ENCODE measurements around the gene RAD51D. TPM values are rescaled to one million over a fixed set of nuclear protein-coding genes. Genes with fewer than 3 reads are reported as not detected.

Gene RAD51D
- polyA plus RNA-seq, 2 of the 4 experiments (the other 2 are of a cell fraction), result 18.4 to 23.8 TPM

GRCh38 chr17:35056013-35056412 is 63.6 kb downstream of the RAD51D start:
- no peak for FAIRE-seq

DNA sequence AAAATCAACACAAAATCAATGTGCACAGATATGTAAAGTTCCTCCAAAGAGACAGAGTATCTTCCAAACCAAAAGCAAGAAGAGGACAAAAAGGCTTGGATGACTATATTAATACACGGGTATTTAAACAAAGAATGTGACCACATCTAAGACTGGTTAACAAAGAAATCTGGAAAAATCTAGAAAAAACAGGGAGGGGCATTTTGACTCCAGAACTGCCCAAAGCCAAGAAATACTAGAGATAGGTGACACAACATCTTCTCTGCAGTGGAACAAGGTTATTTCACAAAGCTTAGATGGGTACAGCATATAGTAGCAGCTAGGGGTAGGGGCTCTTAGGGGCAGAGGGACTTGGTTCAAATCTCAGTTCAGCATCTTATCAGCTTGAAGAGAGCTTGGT is 66.5 kb downstream of the RAD51D start:
- POLR2A ChIA-PET, result interaction anchor here (1.2 kb wide), 1 partner anchor 11 kb away, joined by 3 read pairs; the partner anchor contains the start of gene RFFL
- Histone ChIP-seq H3K4me2 (no peak overlapping the region; the same call in 2 of the 3 replicates), H3K27ac (no peak overlapping the region), H3K4me3 (no peak overlapping the region), H3K9me3 (no peaks in the 10 kb centered on the region), H3K4me1 (peaks cover 40% of the 10 kb centered on the region)
- ATAC-seq (no peak), FAIRE-seq (no peak), DNase-seq (ENCODE audit: low read depth in 1 of 2, low spot score in 1 of 2) (no peak)
- TF ChIP-seq, protein P1, sequence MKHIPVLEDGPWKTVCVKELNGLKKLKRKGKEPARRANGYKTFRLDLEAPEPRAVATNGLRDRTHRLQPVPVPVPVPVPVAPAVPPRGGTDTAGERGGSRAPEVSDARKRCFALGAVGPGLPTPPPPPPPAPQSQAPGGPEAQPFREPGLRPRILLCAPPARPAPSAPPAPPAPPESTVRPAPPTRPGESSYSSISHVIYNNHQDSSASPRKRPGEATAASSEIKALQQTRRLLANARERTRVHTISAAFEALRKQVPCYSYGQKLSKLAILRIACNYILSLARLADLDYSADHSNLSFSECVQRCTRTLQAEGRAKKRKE (CRISPR knock-in tag; IDR thresholded peaks at IDR 0.05; ENCODE audit: low read depth), result no peak
- CTCF ChIA-PET, result interaction anchor here (1.3 to 3.3 kb wide), 7 partner anchors 8 to 67 kb away, joined by 3 to 11 read pairs (median 4); partner anchors contain the start of genes RAD51D and RFFL
- WGBS (ENCODE audit: missing lambda C conversion rate), result 62% methylated on average over 1 of the region's 1 CpG

More at GRCh38 chr17:35056013-35056412, 63.6 kb downstream of the RAD51D start:
- peaks cover 29% of the 10 kb centered on the region for H3K4me1 ChIP-seq
- H3K4me2 ChIP-seq, result no peak overlapping the region
- POLR2A ChIA-PET, result no interaction called here
- peak in 1 of 2 experiments; percentile 24; a peak in 2 of 6 replicates for ATAC-seq
- H3K9me3 ChIP-seq, result no peaks in the 10 kb centered on the region
- no peak for DNase-seq (ENCODE audit: low read depth in 1 of 2, low spot score in 1 of 2)
- no peak overlapping the region for H3K27ac ChIP-seq
- 89% methylated on average over 3 of the region's 3 CpGs for WGBS (ENCODE audit: missing lambda C conversion rate)
- no peak for TF ChIP-seq GATA3 (IDR thresholded peaks at IDR 0.05; ENCODE audit: borderline replicate concordance)
- TF ChIP-seq CBX8 (IDR thresholded peaks at IDR 0.05), result no peak
- no peak for TF ChIP-seq HEYL (CRISPR knock-in tag; IDR thresholded peaks at IDR 0.05)
- no peak for TF ChIP-seq CEBPB (IDR thresholded peaks at IDR 0.05)
- TF ChIP-seq RNF2 (IDR thresholded peaks at IDR 0.05; ENCODE audit: borderline replicate concordance, low read depth), result no peak
- TF ChIP-seq SMC3 (IDR thresholded peaks at IDR 0.05), result no peak
- no peak for TF ChIP-seq PBX3 (IDR thresholded peaks at IDR 0.05)
- no peak for TF ChIP-seq POLR2A (IDR thresholded peaks at IDR 0.05; ENCODE audit: low read length)
- TF ChIP-seq ZNF302 (CRISPR knock-in tag; IDR thresholded peaks at IDR 0.05), result no peak
- TF ChIP-seq PHF8 (IDR thresholded peaks at IDR 0.05; ENCODE audit: borderline replicate concordance, low read depth), result no peak
- TF ChIP-seq CHD2 (IDR thresholded peaks at IDR 0.05; ENCODE audit: low read length, partially characterized antibody), result no peak
- no peak for TF ChIP-seq KDM5A (IDR thresholded peaks at IDR 0.05)
- no peak for TF ChIP-seq CHD4 (IDR thresholded peaks at IDR 0.05; ENCODE audit: borderline replicate concordance)
- no peak overlapping the region for H3K4me3 ChIP-seq
- CTCF ChIA-PET, result interaction anchor here (0.6 to 1.9 kb wide), 3 partner anchors 16 to 55 kb away, joined by 3 to 8 read pairs (median 3); no protein-coding TSS in a partner anchor

DNA sequence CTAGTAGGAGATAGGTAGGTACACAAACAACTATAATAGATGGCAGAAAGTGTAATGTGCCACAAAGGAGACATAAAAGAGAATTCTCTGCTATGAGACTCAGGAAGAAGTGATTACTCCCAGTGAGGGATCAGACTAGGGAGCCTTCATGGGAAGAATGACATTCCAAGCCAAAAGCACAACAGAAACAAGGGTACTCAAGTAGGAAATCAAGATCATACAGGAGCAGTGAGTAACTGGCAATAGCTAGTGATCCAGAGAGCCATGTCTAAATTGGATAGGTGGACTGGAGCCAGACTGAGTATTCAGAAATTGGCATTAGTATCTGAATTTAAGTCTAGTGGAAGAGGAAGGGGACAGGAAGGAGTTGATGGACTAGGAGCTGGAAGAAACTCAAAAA is 66.9 kb downstream of the RAD51D start:
- peaks cover 40% of the 10 kb centered on the region for H3K4me1 ChIP-seq
- peak overlapping the region; percentile 62 for H3K4me2 ChIP-seq
- CTCF ChIA-PET, result interaction anchor here (1.3 to 3.3 kb wide), 7 partner anchors 8 to 67 kb away, joined by 3 to 11 read pairs (median 4); partner anchors contain the start of genes RAD51D and RFFL
- peak in 1 of 2 experiments; percentile 11; a peak in 1 of 6 replicates for ATAC-seq
- TF ChIP-seq, protein P2, sequence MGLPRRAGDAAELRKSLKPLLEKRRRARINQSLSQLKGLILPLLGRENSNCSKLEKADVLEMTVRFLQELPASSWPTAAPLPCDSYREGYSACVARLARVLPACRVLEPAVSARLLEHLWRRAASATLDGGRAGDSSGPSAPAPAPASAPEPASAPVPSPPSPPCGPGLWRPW (IDR thresholded peaks at IDR 0.05), result no peak
- TF ChIP-seq KDM1A (IDR thresholded peaks at IDR 0.05; ENCODE audit: low read depth) (no peak), JUN (IDR thresholded peaks at IDR 0.05) (no peak), CBX8 (IDR thresholded peaks at IDR 0.05) (no peak), HOXB5 (CRISPR knock-in tag; IDR thresholded peaks at IDR 0.05) (no peak)
- TF ChIP-seq, protein P3, sequence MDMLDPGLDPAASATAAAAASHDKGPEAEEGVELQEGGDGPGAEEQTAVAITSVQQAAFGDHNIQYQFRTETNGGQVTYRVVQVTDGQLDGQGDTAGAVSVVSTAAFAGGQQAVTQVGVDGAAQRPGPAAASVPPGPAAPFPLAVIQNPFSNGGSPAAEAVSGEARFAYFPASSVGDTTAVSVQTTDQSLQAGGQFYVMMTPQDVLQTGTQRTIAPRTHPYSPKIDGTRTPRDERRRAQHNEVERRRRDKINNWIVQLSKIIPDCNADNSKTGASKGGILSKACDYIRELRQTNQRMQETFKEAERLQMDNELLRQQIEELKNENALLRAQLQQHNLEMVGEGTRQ (IDR thresholded peaks at IDR 0.05), result no peak
- H3K4me3 ChIP-seq, result no peak overlapping the region
- FAIRE-seq, result no peak
- POLR2A ChIA-PET, result interaction anchor here (1.2 kb wide), 1 partner anchor 11 kb away, joined by 3 read pairs; the partner anchor contains the start of gene RFFL
- no peaks in the 10 kb centered on the region for H3K9me3 ChIP-seq
- H3K27ac ChIP-seq, result no peak overlapping the region
- DNase-seq (ENCODE audit: low read depth in 1 of 2, low spot score in 1 of 2), result no peak
